HepG2 (cell line): Measurements from ENCODE around the gene RABGGTA.

Experiments
- HDAC6 ChIP-seq: fragments of 200-600 bp; sonication (generic); IDR thresholded peaks from 2 replicates; pipeline ENCODE4 v1.7.0; 2017; ENCODE audit warnings: mild to moderate bottlenecking, antibody characterized with exemption, low read length, low read depth
- MXI1 ChIP-seq: IDR thresholded peaks from 3 replicates; pipeline ENCODE4 v1.6.1; 2012; ENCODE audit warnings: low read depth, low read length, inconsistent platforms, borderline replicate concordance
- POLR2AphosphoS2 ChIP-seq: IDR thresholded peaks from 2 replicates; pipeline ENCODE4 v1.6.1; 2011; ENCODE audit warnings: low read depth, low read length, improper control_type of control experiment
- SP1 ChIP-seq, 2 experiments: fragments of 450-650 bp in 1 of 2; sonication (generic) in 1 of 2; formaldehyde crosslinking in 1 of 2; IDR thresholded peaks; 2 replicates each; pipeline versions ENCODE4 v1.4.0 to v1.6.1; 2016 to 2020; ENCODE audit warnings: missing genetic modification reagents in 1 of 2
- TAF1 ChIP-seq: sonication (generic); formaldehyde crosslinking; IDR thresholded peaks from 2 replicates; pipeline ENCODE4 v1.4.0; 2020; ENCODE audit warnings: missing genetic modification reagents
- TF ChIP-seq, protein P1 (sequence below): sonication (generic); formaldehyde crosslinking; IDR thresholded peaks from 2 replicates; pipeline ENCODE4 v1.8.0; 2022; ENCODE audit warnings: mild to moderate bottlenecking, missing genetic modification reagents, moderate library complexity
- TF ChIP-seq, protein P2 (sequence below): sonication (generic); formaldehyde crosslinking; IDR thresholded peaks from 2 replicates; pipeline ENCODE4 v1.5.0; 2020; ENCODE audit warnings: mild to moderate bottlenecking, missing genetic modification reagents, moderate library complexity

DNA sequence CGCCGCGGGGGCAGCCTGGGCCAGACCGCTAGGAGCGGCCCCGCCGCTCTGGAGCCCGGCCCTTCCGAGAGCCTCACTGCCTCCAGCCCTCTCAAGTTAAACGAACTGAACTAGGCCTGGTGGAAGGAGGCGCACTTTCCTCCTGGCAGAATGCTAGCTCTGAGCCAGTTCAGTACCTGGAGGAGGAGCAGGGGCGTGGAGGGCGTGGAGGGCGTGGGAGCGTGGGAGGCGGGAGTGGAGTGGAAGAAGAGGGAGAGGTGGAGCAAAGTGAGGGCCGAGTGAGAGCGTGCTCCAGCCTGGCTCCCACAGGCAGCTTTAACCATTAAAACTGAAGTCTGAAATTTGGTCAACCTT, 45.2 kb upstream of the RABGGTA start:
- TF ChIP-seq TAF1 (CRISPR knock-in tag) (no peak), MXI1 (no peak), HDAC6 (no peak), SP1 (IDR thresholded peaks at IDR 0.05) (no peak), SP1 (CRISPR knock-in tag; IDR thresholded peaks at IDR 0.05) (no peak), POLR2AphosphoS2 (no peak)
- TF ChIP-seq, protein P1, sequence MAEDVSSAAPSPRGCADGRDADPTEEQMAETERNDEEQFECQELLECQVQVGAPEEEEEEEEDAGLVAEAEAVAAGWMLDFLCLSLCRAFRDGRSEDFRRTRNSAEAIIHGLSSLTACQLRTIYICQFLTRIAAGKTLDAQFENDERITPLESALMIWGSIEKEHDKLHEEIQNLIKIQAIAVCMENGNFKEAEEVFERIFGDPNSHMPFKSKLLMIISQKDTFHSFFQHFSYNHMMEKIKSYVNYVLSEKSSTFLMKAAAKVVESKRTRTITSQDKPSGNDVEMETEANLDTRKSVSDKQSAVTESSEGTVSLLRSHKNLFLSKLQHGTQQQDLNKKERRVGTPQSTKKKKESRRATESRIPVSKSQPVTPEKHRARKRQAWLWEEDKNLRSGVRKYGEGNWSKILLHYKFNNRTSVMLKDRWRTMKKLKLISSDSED, result no peak
- TF ChIP-seq, protein P2, sequence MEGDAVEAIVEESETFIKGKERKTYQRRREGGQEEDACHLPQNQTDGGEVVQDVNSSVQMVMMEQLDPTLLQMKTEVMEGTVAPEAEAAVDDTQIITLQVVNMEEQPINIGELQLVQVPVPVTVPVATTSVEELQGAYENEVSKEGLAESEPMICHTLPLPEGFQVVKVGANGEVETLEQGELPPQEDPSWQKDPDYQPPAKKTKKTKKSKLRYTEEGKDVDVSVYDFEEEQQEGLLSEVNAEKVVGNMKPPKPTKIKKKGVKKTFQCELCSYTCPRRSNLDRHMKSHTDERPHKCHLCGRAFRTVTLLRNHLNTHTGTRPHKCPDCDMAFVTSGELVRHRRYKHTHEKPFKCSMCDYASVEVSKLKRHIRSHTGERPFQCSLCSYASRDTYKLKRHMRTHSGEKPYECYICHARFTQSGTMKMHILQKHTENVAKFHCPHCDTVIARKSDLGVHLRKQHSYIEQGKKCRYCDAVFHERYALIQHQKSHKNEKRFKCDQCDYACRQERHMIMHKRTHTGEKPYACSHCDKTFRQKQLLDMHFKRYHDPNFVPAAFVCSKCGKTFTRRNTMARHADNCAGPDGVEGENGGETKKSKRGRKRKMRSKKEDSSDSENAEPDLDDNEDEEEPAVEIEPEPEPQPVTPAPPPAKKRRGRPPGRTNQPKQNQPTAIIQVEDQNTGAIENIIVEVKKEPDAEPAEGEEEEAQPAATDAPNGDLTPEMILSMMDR (CRISPR knock-in tag), result no peak
